OCI-LY1 (cell line): ENCODE measurements around the gene FAM234B.

Source experiments
- H2AFZ ChIP-seq: fragments of 200-600 bp; sonication (generic), shearing (Covaris generic); 2 replicates; pipeline ENCODE4 v1.6.0; 2014; ENCODE audit warnings: antibody characterized with exemption, mild to moderate bottlenecking, low read length
- H3F3A ChIP-seq: fragments of 200-600 bp; sonication (generic), shearing (Covaris generic); 2 replicates; pipeline ENCODE4 v1.6.0; 2014; ENCODE audit warnings: mild to moderate bottlenecking, antibody characterized with exemption, low read length, moderate library complexity; ENCODE audit not compliant: insufficient read depth
- H3K27ac ChIP-seq: fragments of 200-600 bp; sonication (generic); 2 replicates; pipeline ENCODE4 v1.5.1; 2014; ENCODE audit warnings: low read length, mixed run types, mild to moderate bottlenecking, low read depth; ENCODE audit not compliant: poor library complexity, severe bottlenecking
- H3K27me3 ChIP-seq: fragments of 200-600 bp; sonication (generic); 2 replicates; pipeline ENCODE4 v1.6.0; 2014; ENCODE audit warnings: antibody characterized with exemption, mild to moderate bottlenecking, low read length, moderate library complexity; ENCODE audit not compliant: insufficient read depth
- H3K36me3 ChIP-seq: fragments of 200-600 bp; sonication (generic); 2 replicates; pipeline ENCODE4 v1.6.1; 2014; ENCODE audit warnings: mild to moderate bottlenecking, antibody characterized with exemption, low read length, moderate library complexity, mixed read lengths; ENCODE audit not compliant: insufficient read depth
- H3K4me1 ChIP-seq: fragments of 200-600 bp; sonication (generic); 2 replicates; pipeline ENCODE4 v1.5.1; 2014; ENCODE audit warnings: mild to moderate bottlenecking, low read length, moderate library complexity; ENCODE audit not compliant: insufficient read depth, severe bottlenecking
- H3K4me2 ChIP-seq: fragments of 200-600 bp; sonication (generic), shearing (Covaris generic); 2 replicates; pipeline ENCODE4 v1.6.1; 2014; ENCODE audit warnings: low read length
- H3K4me3 ChIP-seq: fragments of 200-600 bp; sonication (generic); 2 replicates; pipeline ENCODE4 v1.5.1; 2014; ENCODE audit warnings: low read length, low read depth, mild to moderate bottlenecking, mixed read lengths; ENCODE audit not compliant: poor library complexity, severe bottlenecking
- H3K79me2 ChIP-seq: fragments of 200-600 bp; shearing (Covaris generic); 2 replicates; pipeline ENCODE4 v1.6.1; 2016; ENCODE audit warnings: mixed run types, low read length, mixed read lengths; ENCODE audit not compliant: insufficient read depth
- H3K9ac ChIP-seq: fragments of 200-600 bp; sonication (generic), shearing (Covaris generic); 2 replicates; pipeline ENCODE4 v1.6.1; 2014; ENCODE audit warnings: mild to moderate bottlenecking, low read length, mixed read lengths
- H3K9me2 ChIP-seq: fragments of 200-600 bp; sonication (generic), shearing (Covaris generic); 2 replicates; pipeline ENCODE4 v1.6.1; 2014; ENCODE audit warnings: low read depth, mild to moderate bottlenecking, low read length, mixed read lengths
- H3K9me3 ChIP-seq: fragments of 200-600 bp; shearing (Covaris generic); 2 replicates; pipeline ENCODE4 v1.6.1; 2014; ENCODE audit warnings: low read length, mixed read lengths
- H4K20me1 ChIP-seq: fragments of 200-600 bp; sonication (generic), shearing (Covaris generic); 2 replicates; pipeline ENCODE4 v1.6.0; 2016; ENCODE audit warnings: mild to moderate bottlenecking, low read length; ENCODE audit not compliant: insufficient read depth
- CTCF ChIP-seq: fragments of 200-600 bp; sonication (generic), shearing (Covaris generic); IDR thresholded peaks from 2 replicates; pipeline ENCODE4 v1.5.1; 2017; ENCODE audit warnings: mild to moderate bottlenecking, antibody characterized with exemption, low read length, moderate library complexity, mixed read lengths
- EZH2 ChIP-seq: fragments of 200-600 bp; sonication (generic), shearing (Covaris generic); IDR thresholded peaks from 2 replicates; pipeline ENCODE4 v1.8.0; 2017; ENCODE audit warnings: borderline replicate concordance, mixed run types, mild to moderate bottlenecking, antibody characterized with exemption, low read length, moderate library complexity, mixed read lengths

The FAM234B gene

GRCh38 chr12:13106666-13107065, 62.5 kb downstream of the FAM234B start:
- Histone ChIP-seq H3K9me2 (no peaks in the 10 kb centered on the region), H3K4me2 (no peak overlapping the region), H3F3A (no peaks in the 10 kb centered on the region), H3K79me2 (no peaks in the 10 kb centered on the region), H3K4me1 (peaks cover 5% of the 10 kb centered on the region), H3K36me3 (no peaks in the 10 kb centered on the region), H3K27me3 (no peaks in the 10 kb centered on the region), H3K4me3 (no peak overlapping the region), H4K20me1 (no peaks in the 10 kb centered on the region), H2AFZ (no peak overlapping the region), H3K9ac (no peak overlapping the region), H3K27ac (no peak overlapping the region), H3K9me3 (peaks cover 4% of the 10 kb centered on the region; the same call in 1 of the 2 replicates)
- no peak for TF ChIP-seq EZH2
- no peak for TF ChIP-seq CTCF

- no peaks in the 10 kb centered on the region for H4K20me1 ChIP-seq
- H3K4me2 ChIP-seq: no peak overlapping the region
- H3K9me3 ChIP-seq: peaks cover 4% of the 10 kb centered on the region; the same call in 1 of the 2 replicates
- H2AFZ ChIP-seq: no peak overlapping the region
- no peaks in the 10 kb centered on the region for H3K27me3 ChIP-seq
- no peaks in the 10 kb centered on the region for H3K9me2 ChIP-seq
- no peaks in the 10 kb centered on the region for H3K4me1 ChIP-seq
- TF ChIP-seq EZH2: no peak
- no peak overlapping the region for H3K27ac ChIP-seq
- H3K36me3 ChIP-seq: no peaks in the 10 kb centered on the region
- H3K9ac ChIP-seq: no peak overlapping the region
- no peak overlapping the region for H3K4me3 ChIP-seq
- no peaks in the 10 kb centered on the region for H3F3A ChIP-seq
- no peaks in the 10 kb centered on the region for H3K79me2 ChIP-seq
Measured at GRCh38 chr12:13112968-13113367, 68.8 kb downstream of the FAM234B start.

- H3K4me1 ChIP-seq: no peaks in the 10 kb centered on the region
- H3K9ac ChIP-seq: no peak overlapping the region
- H3F3A ChIP-seq: no peaks in the 10 kb centered on the region
- no peak overlapping the region for H3K4me2 ChIP-seq
- no peaks in the 10 kb centered on the region for H3K79me2 ChIP-seq
- no peak overlapping the region for H3K27ac ChIP-seq
- no peaks in the 10 kb centered on the region for H3K9me2 ChIP-seq
- H3K27me3 ChIP-seq: no peaks in the 10 kb centered on the region
- no peaks in the 10 kb centered on the region for H4K20me1 ChIP-seq
- TF ChIP-seq EZH2 (no peak), CTCF (no peak)
- H3K36me3 ChIP-seq: no peaks in the 10 kb centered on the region
- H2AFZ ChIP-seq: no peak overlapping the region
- H3K9me3 ChIP-seq: no peaks in the 10 kb centered on the region
- no peak overlapping the region for H3K4me3 ChIP-seq
Measured at GRCh38 chr12:13114251-13115052, 70.3 kb downstream of the FAM234B start.

- no peak overlapping the region for H2AFZ ChIP-seq
- H3F3A ChIP-seq: no peaks in the 10 kb centered on the region
- H3K27me3 ChIP-seq: no peaks in the 10 kb centered on the region
- no peaks in the 10 kb centered on the region for H3K36me3 ChIP-seq
- H3K9ac ChIP-seq: no peak overlapping the region
- H3K79me2 ChIP-seq: no peaks in the 10 kb centered on the region
- H3K9me2 ChIP-seq: no peaks in the 10 kb centered on the region
- no peak overlapping the region for H3K27ac ChIP-seq
- H3K4me2 ChIP-seq: no peak overlapping the region
- H4K20me1 ChIP-seq: no peaks in the 10 kb centered on the region
- H3K4me3 ChIP-seq: no peak overlapping the region
- no peaks in the 10 kb centered on the region for H3K9me3 ChIP-seq
- TF ChIP-seq EZH2: no peak
- no peak for TF ChIP-seq CTCF
- H3K4me1 ChIP-seq: no peaks in the 10 kb centered on the region
Measured at GRCh38 chr12:13116259-13116658, 72.1 kb downstream of the FAM234B start.
